SK-N-SH (cell line): Measurements from ENCODE around the gene RTP4. TPM values are rescaled to one million over a fixed set of nuclear protein-coding genes. Genes with fewer than 3 reads are reported as not detected.

ENCODE experiments used
- CTCF ChIA-PET: fragments of 300-600, 350-600 bp; formaldehyde crosslinking; extraction: SDS; loops from one replicate; lab custom pipeline; 2021; lab: Yijun Ruan, JAX
- POLR2A ChIA-PET: fragments of 350-600 bp; sonication (Branson Sonifier 250); formaldehyde crosslinking; extraction: SDS; loops from one replicate; lab custom pipeline; 2020; ENCODE audit warnings: antibody characterized with exemption, inconsistent platforms; lab: Yijun Ruan, JAX
- DNase-seq: peaks from one replicate; pipeline ENCODE4 v3.0.0; 2012
- H2AFZ ChIP-seq: fragments of 200-600 bp; sonication (generic); 2 replicates; pipeline ENCODE4 v1.8.1; 2016; ENCODE audit warnings: antibody characterized with exemption, mild to moderate bottlenecking, low read depth
- H3F3A ChIP-seq: fragments of 200-600 bp; sonication (generic); replicated peaks from 2 replicates; pipeline ENCODE3; 2016; ENCODE audit warnings: antibody characterized with exemption, mild to moderate bottlenecking; ENCODE audit not compliant: insufficient read depth
- H3K27ac ChIP-seq, 2 experiments: fragments of 200-500 bp in 1 of 2; fragments of 200-600 bp in 1 of 2; sonication (Bioruptor generic) in 1 of 2; sonication (generic), shearing (Covaris generic) in 1 of 2; 2 replicates each; pipeline versions ENCODE4 v1.5.1 to v1.6.1; 2014 to 2016; ENCODE audit warnings: low read depth in 2 of 2, inconsistent platforms in 1 of 2, low read length in 1 of 2, mild to moderate bottlenecking in 1 of 2, mixed read lengths in 1 of 2
- H3K27me3 ChIP-seq: fragments of 200-600 bp; sonication (generic), shearing (Covaris generic); 2 replicates; pipeline ENCODE4 v1.6.1; 2016; ENCODE audit warnings: mixed run types; ENCODE audit not compliant: insufficient read depth
- H3K36me3 ChIP-seq, 2 experiments: fragments of 200-500 bp in 1 of 2; fragments of 200-600 bp in 1 of 2; sonication (Bioruptor generic) in 1 of 2; sonication (generic) in 1 of 2; replicated peaks in 1 of 2; 2 replicates each; pipeline versions ENCODE3 to v1.5.1; 2014 to 2016; ENCODE audit warnings: low read length in 1 of 2, mild to moderate bottlenecking in 1 of 2; ENCODE audit not compliant: insufficient read depth in 2 of 2, control insufficient read depth in 1 of 2
- H3K4me1 ChIP-seq, 2 experiments: fragments of 200-500 bp in 1 of 2; fragments of 200-600 bp in 1 of 2; sonication (Bioruptor generic) in 1 of 2; sonication (generic), shearing (Covaris generic) in 1 of 2; 2 replicates each; pipeline versions ENCODE4 v1.5.1 to v1.6.1; 2014 to 2016; ENCODE audit warnings: low read depth in 1 of 2, low read length in 1 of 2, mixed run types in 1 of 2; ENCODE audit not compliant: insufficient read depth in 2 of 2, control insufficient read depth in 1 of 2
- H3K4me2 ChIP-seq: fragments of 200-600 bp; sonication (generic), shearing (Covaris generic); 2 replicates; pipeline ENCODE4 v1.6.1; 2017; ENCODE audit warnings: mixed run types
- H3K4me3 ChIP-seq, 2 experiments: fragments of 200-500 bp in 1 of 2; fragments of 200-600 bp in 1 of 2; sonication (Bioruptor generic) in 1 of 2; sonication (generic), shearing (Covaris generic) in 1 of 2; 2 replicates each; pipeline versions ENCODE4 v1.5.1 to v1.8.1; 2014 to 2016; ENCODE audit warnings: low read depth in 2 of 2, inconsistent platforms in 1 of 2, low read length in 1 of 2, mild to moderate bottlenecking in 1 of 2, mixed read lengths in 1 of 2, moderate library complexity in 1 of 2
- H3K79me2 ChIP-seq: fragments of 200-600 bp; sonication (generic); 2 replicates; pipeline ENCODE4 v1.8.1; 2017; ENCODE audit warnings: mild to moderate bottlenecking; ENCODE audit not compliant: insufficient read depth
- H3K9ac ChIP-seq: fragments of 200-600 bp; sonication (generic); 2 replicates; pipeline ENCODE4 v1.6.1; 2017; ENCODE audit warnings: mixed run types
- H3K9me2 ChIP-seq: fragments of 200-600 bp; sonication (generic); 2 replicates; pipeline ENCODE4 v1.6.1; 2017; ENCODE audit warnings: mixed run types
- H3K9me3 ChIP-seq: fragments of 200-600 bp; sonication (generic); 2 replicates; pipeline ENCODE4 v1.6.1; 2017; ENCODE audit warnings: mixed run types, mild to moderate bottlenecking, moderate library complexity
- H4K20me1 ChIP-seq: fragments of 200-600 bp; sonication (generic); 2 replicates; pipeline ENCODE4 v1.6.1; 2017; ENCODE audit warnings: mild to moderate bottlenecking, mixed run types; ENCODE audit not compliant: insufficient read depth
- CHD2 ChIP-seq: fragments of 150-350 bp; IDR thresholded peaks from 2 replicates; pipeline ENCODE4 v1.6.1; 2018; ENCODE audit warnings: low read length; ENCODE audit not compliant: partially characterized antibody
- ELF1 ChIP-seq: IDR thresholded peaks from 2 replicates; pipeline ENCODE4 v1.4.0; 2012
- FOSL2 ChIP-seq: IDR thresholded peaks from 2 replicates; pipeline ENCODE4 v1.4.0; 2012; ENCODE audit warnings: low read depth, mild to moderate bottlenecking, moderate library complexity, borderline replicate concordance
- FOXJ3 ChIP-seq: sonication (generic); formaldehyde crosslinking; IDR thresholded peaks from 2 replicates; pipeline ENCODE4 v1.5.1; 2020; ENCODE audit warnings: mild to moderate bottlenecking, missing genetic modification reagents
- FOXM1 ChIP-seq: IDR thresholded peaks from 2 replicates; pipeline ENCODE4 v1.4.0; 2012; ENCODE audit warnings: low read depth, mild to moderate bottlenecking
- GABPA ChIP-seq: IDR thresholded peaks from 2 replicates; pipeline ENCODE4 v1.4.0; 2012; ENCODE audit warnings: low read depth, mild to moderate bottlenecking
- GATA2 ChIP-seq: sonication (generic); formaldehyde crosslinking; IDR thresholded peaks from 2 replicates; pipeline ENCODE4 v1.5.0; 2020; ENCODE audit warnings: mild to moderate bottlenecking, missing genetic modification reagents
- JUND ChIP-seq: IDR thresholded peaks from 2 replicates; pipeline ENCODE4 v1.4.0; 2012
- MEF2A ChIP-seq: IDR thresholded peaks from 2 replicates; pipeline ENCODE4 v1.4.0; 2012; ENCODE audit warnings: low read depth, borderline replicate concordance
- NFIC ChIP-seq: IDR thresholded peaks from 2 replicates; pipeline ENCODE4 v1.4.0; 2012; ENCODE audit warnings: borderline replicate concordance
- NRF1 ChIP-seq: IDR thresholded peaks from 2 replicates; pipeline ENCODE4 v1.6.1; 2012; ENCODE audit warnings: low read depth, mild to moderate bottlenecking, low read length
- POLR2AphosphoS5 ChIP-seq: IDR thresholded peaks from 2 replicates; pipeline ENCODE4 v1.6.1; 2012; ENCODE audit warnings: low read depth, low read length
- RAD21 ChIP-seq: IDR thresholded peaks from 2 replicates; pipeline ENCODE4 v1.6.1; 2012; ENCODE audit warnings: mild to moderate bottlenecking, low read length
- RXRA ChIP-seq: IDR thresholded peaks from 2 replicates; pipeline ENCODE4 v1.4.0; 2012; ENCODE audit warnings: low read depth, mild to moderate bottlenecking, borderline replicate concordance
- SMC3 ChIP-seq: IDR thresholded peaks from 2 replicates; pipeline ENCODE4 v1.6.1; 2012; ENCODE audit warnings: low read depth, low read length, improper control_type of control experiment
- TAF1 ChIP-seq: IDR thresholded peaks from 2 replicates; pipeline ENCODE4 v1.6.1; 2012; ENCODE audit warnings: low read depth, mild to moderate bottlenecking, low read length, moderate library complexity, borderline replicate concordance
- TCF12 ChIP-seq: IDR thresholded peaks from 2 replicates; pipeline ENCODE4 v1.4.0; 2012
- TEAD4 ChIP-seq: IDR thresholded peaks from 2 replicates; pipeline ENCODE4 v1.4.0; 2012; ENCODE audit warnings: mild to moderate bottlenecking, borderline replicate concordance; ENCODE audit not compliant: insufficient read depth
- YY1 ChIP-seq: IDR thresholded peaks from 2 replicates; pipeline ENCODE4 v1.4.0; 2012; ENCODE audit warnings: low read depth, mild to moderate bottlenecking
- WGBS: methylation state at CpG from one replicate; pipeline ENCODE4 v1.1.6; 2017; ENCODE audit warnings: low lambda C conversion rate; 5-methylcytosine and 5-hydroxymethylcytosine counted together
- polyA plus RNA-seq, 3 experiments: library from polyadenylated mRNA; depleted of rRNA; stranded (reverse); fragments of >200 nt; gene quantifications; 2 replicates each; pipeline ENCODE4 v1.2.3, GENCODE V29; 2012
- TF ChIP-seq, protein P1 (sequence below): IDR thresholded peaks from 2 replicates; pipeline ENCODE4 v1.4.0; 2012; ENCODE audit warnings: low read depth
- TF ChIP-seq, protein P2 (sequence below): fragments of 150-350 bp; IDR thresholded peaks from 2 replicates; pipeline ENCODE4 v1.6.1; 2017; ENCODE audit warnings: antibody characterized with exemption, low read length, low read depth, borderline replicate concordance
- TF ChIP-seq, protein P3 (sequence below): IDR thresholded peaks from 2 replicates; pipeline ENCODE4 v1.4.0; 2012; ENCODE audit warnings: low read depth, borderline replicate concordance
- TF ChIP-seq, protein P4 (sequence below): IDR thresholded peaks from 2 replicates; pipeline ENCODE4; 2012

RTP4 gene
- polyA plus RNA-seq, 1 of the 3 experiments (the other 2 are of a cell fraction) = 0.16 TPM

DNA sequence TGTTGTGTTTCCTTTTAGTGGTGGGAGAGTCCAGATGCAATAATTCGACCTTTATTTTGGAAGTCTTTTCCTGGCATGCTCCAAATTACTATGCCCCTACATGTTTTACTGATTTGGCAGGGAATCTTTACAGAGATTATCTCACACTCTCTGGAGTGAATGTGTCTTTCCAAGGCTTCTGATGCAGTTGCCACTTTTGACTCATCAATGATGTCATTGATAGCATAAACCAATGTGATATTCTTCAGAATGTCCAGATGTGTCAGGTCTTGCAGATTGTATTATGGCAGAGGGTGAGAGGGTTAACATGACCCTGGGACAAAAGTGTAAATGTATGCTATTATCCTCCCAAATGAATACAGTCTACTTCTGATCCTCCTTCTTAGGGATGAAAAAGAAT is 9.7 kb downstream of the RTP4 start:
- ChIA-PET CTCF (interaction anchor here (1.0 kb wide), 1 partner anchor 302 kb away, joined by 3 read pairs; no protein-coding TSS in a partner anchor), POLR2A (no interaction called here)
- H3K79me2 ChIP-seq = no peaks in the 10 kb centered on the region
- H4K20me1 ChIP-seq = no peaks in the 10 kb centered on the region
- no peaks in the 10 kb centered on the region for H3F3A ChIP-seq
- H3K4me1 ChIP-seq = no peaks in the 10 kb centered on the region
- no peaks in the 10 kb centered on the region for H3K9me3 ChIP-seq
- no peaks in the 10 kb centered on the region for H3K9me2 ChIP-seq
- no peak overlapping the region for H2AFZ ChIP-seq
- no peaks in the 10 kb centered on the region; the same call in 1 of the 2 replicates for H3K27me3 ChIP-seq
- H3K9ac ChIP-seq = no peak overlapping the region
- no peak overlapping the region for H3K4me3 ChIP-seq
- H3K27ac ChIP-seq = no peak overlapping the region
- DNase-seq = no peak
- no peak for TF ChIP-seq GABPA
- TF ChIP-seq CHD2 = no peak
- no peak for TF ChIP-seq JUND
- TF ChIP-seq NFIC = no peak
- TF ChIP-seq ELF1 = no peak
- TF ChIP-seq, protein P1, sequence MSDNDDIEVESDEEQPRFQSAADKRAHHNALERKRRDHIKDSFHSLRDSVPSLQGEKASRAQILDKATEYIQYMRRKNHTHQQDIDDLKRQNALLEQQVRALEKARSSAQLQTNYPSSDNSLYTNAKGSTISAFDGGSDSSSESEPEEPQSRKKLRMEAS = no peak
- TF ChIP-seq RXRA = no peak
- no peak for TF ChIP-seq TEAD4
- TF ChIP-seq, protein P2, sequence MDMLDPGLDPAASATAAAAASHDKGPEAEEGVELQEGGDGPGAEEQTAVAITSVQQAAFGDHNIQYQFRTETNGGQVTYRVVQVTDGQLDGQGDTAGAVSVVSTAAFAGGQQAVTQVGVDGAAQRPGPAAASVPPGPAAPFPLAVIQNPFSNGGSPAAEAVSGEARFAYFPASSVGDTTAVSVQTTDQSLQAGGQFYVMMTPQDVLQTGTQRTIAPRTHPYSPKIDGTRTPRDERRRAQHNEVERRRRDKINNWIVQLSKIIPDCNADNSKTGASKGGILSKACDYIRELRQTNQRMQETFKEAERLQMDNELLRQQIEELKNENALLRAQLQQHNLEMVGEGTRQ = no peak
- TF ChIP-seq FOSL2 = no peak
- no peak for TF ChIP-seq NRF1
- TF ChIP-seq, all 33 proteins: peak for 0
- Histone ChIP-seq H3K36me3 (no peaks in the 10 kb centered on the region), H3K4me2 (no peak overlapping the region)
- WGBS = 0% methylated on average over 1 of the region's 1 CpG

DNA sequence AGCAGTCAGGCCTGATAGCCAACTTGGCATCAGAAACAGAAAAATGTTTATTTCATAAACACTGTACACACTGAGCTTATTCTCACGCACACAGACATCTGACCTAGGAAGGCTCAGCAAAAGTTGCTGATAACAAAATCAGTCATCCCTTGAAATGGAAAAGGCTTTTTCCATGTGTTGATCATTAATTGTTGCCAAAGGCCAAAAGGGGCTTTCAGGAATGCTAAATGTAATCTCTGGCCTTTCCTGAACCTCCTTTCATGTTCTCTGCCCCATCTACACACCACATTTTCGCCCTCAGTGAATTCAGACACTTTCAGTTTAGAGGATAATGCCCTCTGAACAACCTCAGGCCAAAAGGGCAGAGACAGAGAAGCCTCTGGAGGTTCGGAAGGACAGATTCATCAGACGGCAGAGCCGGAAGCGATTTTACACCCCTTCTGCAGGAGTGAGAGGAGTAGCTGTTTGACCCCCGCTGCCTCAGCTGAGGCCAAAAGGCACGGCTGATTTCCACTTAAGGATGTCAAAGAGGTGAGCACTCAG is 14.5 kb downstream of the RTP4 start:
- no peak overlapping the region; the same call in 1 of the 2 replicates for H3K4me2 ChIP-seq
- no peak for DNase-seq
- no peak overlapping the region for H3K9ac ChIP-seq
- no peaks in the 10 kb centered on the region for H3K9me2 ChIP-seq
- no peaks in the 10 kb centered on the region for H3K36me3 ChIP-seq
- no peak overlapping the region for H3K27ac ChIP-seq
- 12% methylated on average over 7 of the region's 8 CpGs for WGBS
- H3K27me3 ChIP-seq = no peaks in the 10 kb centered on the region
- no peaks in the 10 kb centered on the region for H3K9me3 ChIP-seq
- H4K20me1 ChIP-seq = no peaks in the 10 kb centered on the region
- ChIA-PET CTCF (no interaction called here), POLR2A (no interaction called here)
- H3K4me1 ChIP-seq = no peaks in the 10 kb centered on the region
- H3K4me3 ChIP-seq = no peak overlapping the region
- H3K79me2 ChIP-seq = no peaks in the 10 kb centered on the region
- H2AFZ ChIP-seq = no peak overlapping the region
- H3F3A ChIP-seq = no peaks in the 10 kb centered on the region
- TF ChIP-seq POLR2AphosphoS5 (no peak), ELF1 (no peak), TAF1 (no peak), CHD2 (no peak), GABPA (no peak), TCF12 (no peak), MEF2A (no peak), TEAD4 (no peak), FOSL2 (no peak), YY1 (no peak), FOXJ3 (no peak), RAD21 (no peak), SMC3 (no peak), FOXM1 (no peak), GATA2 (CRISPR knock-in tag) (no peak)
- TF ChIP-seq, protein P3, sequence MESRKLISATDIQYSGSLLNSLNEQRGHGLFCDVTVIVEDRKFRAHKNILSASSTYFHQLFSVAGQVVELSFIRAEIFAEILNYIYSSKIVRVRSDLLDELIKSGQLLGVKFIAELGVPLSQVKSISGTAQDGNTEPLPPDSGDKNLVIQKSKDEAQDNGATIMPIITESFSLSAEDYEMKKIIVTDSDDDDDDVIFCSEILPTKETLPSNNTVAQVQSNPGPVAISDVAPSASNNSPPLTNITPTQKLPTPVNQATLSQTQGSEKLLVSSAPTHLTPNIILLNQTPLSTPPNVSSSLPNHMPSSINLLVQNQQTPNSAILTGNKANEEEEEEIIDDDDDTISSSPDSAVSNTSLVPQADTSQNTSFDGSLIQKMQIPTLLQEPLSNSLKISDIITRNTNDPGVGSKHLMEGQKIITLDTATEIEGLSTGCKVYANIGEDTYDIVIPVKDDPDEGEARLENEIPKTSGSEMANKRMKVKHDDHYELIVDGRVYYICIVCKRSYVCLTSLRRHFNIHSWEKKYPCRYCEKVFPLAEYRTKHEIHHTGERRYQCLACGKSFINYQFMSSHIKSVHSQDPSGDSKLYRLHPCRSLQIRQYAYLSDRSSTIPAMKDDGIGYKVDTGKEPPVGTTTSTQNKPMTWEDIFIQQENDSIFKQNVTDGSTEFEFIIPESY = no peak
- TF ChIP-seq, protein P4, sequence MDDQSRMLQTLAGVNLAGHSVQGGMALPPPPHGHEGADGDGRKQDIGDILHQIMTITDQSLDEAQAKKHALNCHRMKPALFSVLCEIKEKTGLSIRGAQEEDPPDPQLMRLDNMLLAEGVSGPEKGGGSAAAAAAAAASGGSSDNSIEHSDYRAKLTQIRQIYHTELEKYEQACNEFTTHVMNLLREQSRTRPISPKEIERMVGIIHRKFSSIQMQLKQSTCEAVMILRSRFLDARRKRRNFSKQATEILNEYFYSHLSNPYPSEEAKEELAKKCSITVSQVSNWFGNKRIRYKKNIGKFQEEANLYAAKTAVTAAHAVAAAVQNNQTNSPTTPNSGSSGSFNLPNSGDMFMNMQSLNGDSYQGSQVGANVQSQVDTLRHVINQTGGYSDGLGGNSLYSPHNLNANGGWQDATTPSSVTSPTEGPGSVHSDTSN = no peak
- TF ChIP-seq, protein P1 = no peak
